ENCODE measurements around the gene WSCD2.

- TF ChIP-seq CTCF (IDR thresholded peaks at IDR 0.05) (no peak), POLR2A (IDR thresholded peaks at IDR 0.05) (no peak)
These were observed 61.4 kb downstream of the WSCD2 start for GRCh38 chr12:108190529-108190928.

Measured in vagina (tissue), 2 donors.